Tibial artery (tissue), 4 donors: ENCODE measurements around the gene CYSRT1.

ENCODE experiments used
- DNase-seq, 2 donors: peaks; one replicate each; pipeline ENCODE4 v3.0.0-alpha.2; 2019
- H3K27ac ChIP-seq, 2 donors: fragments of 200-600 bp; sonication (generic) in 1 of 2; 1 replicate in 1 of 2; 2 replicates in 1 of 2; pipeline ENCODE4 v1.5.1; 2018 to 2019; ENCODE audit warnings: mild to moderate bottlenecking in 1 of 2
- H3K27me3 ChIP-seq, 2 donors: fragments of 200-600 bp; sonication (generic) in 1 of 2; one replicate each; pipeline versions ENCODE4 v1.5.1 to v1.6.0; 2016 to 2019
- H3K36me3 ChIP-seq, 3 donors: fragments of 200-600 bp; sonication (generic) in 2 of 3; one replicate each; pipeline ENCODE4 v1.5.1; 2016 to 2019; ENCODE audit warnings: mild to moderate bottlenecking in 2 of 3
- H3K4me1 ChIP-seq, 4 donors: fragments of 200-600 bp; sonication (generic) in 2 of 4; 1 replicate in 3 of 4; 2 replicates in 1 of 4; pipeline ENCODE4 v1.5.1; 2016 to 2019
- H3K4me3 ChIP-seq, 2 donors: fragments of 200-600 bp; sonication (generic) in 1 of 2; 1 replicate in 1 of 2; 2 replicates in 1 of 2; pipeline ENCODE4 v1.5.1; 2018 to 2019; ENCODE audit warnings: mild to moderate bottlenecking in 2 of 2
- H3K9me3 ChIP-seq, 3 donors: fragments of 200-600 bp; sonication (generic) in 1 of 3; one replicate each; pipeline ENCODE4 v1.5.1; 2016 to 2019
- CTCF ChIP-seq, 2 experiments: fragments of 200-600 bp in 1 of 2; fragments of 450-650 bp in 1 of 2; IDR thresholded peaks; one replicate each; pipeline ENCODE4 v1.5.1; 2017 to 2019; ENCODE audit warnings: antibody characterized with exemption in 2 of 2, mild to moderate bottlenecking in 1 of 2, moderate library complexity in 1 of 2
- intact Hi-C: fragments of 100-400 bp; cut with DNase I; formaldehyde crosslinking; loops from one replicate; pipeline ENCODE4 v1.15.0; 2023; ENCODE audit warnings: low total_unique reads

The CYSRT1 gene

GRCh38 chr9:137178939-137179630 lies 45.9 kb upstream of the CYSRT1 start:
- no peaks in the 10 kb centered on the region for H3K4me1 ChIP-seq
- no peak for TF ChIP-seq CTCF (IDR thresholded peaks at IDR 0.05)
- H3K27ac ChIP-seq = no peak overlapping the region
- intact Hi-C loops = no loop called here
- H3K4me3 ChIP-seq = no peak overlapping the region
- H3K36me3 ChIP-seq = peaks cover 46 to 74% (median 54%) of the 10 kb centered on the region in 3 donors
- no peak for DNase-seq
- H3K27me3 ChIP-seq = no peaks in the 10 kb centered on the region
- no peaks in the 10 kb centered on the region for H3K9me3 ChIP-seq

GRCh38 chr9:137179761-137180160 lies 45.2 kb upstream of the CYSRT1 start:
- Histone ChIP-seq H3K4me3 (no peak overlapping the region), H3K36me3 (peaks cover 53 to 81% (median 61%) of the 10 kb centered on the region in 3 donors), H3K27me3 (no peaks in the 10 kb centered on the region), H3K27ac (no peak overlapping the region), H3K9me3 (no peaks in the 10 kb centered on the region), H3K4me1 (no peaks in the 10 kb centered on the region)
- no peak for DNase-seq
- TF ChIP-seq CTCF (IDR thresholded peaks at IDR 0.05) = no peak
- intact Hi-C loops = no loop called here

GRCh38 chr9:137180491-137180890 lies 44.5 kb upstream of the CYSRT1 start:
- H3K4me3 ChIP-seq = no peak overlapping the region
- peaks cover 0 to 6% (median 2%) of the 10 kb centered on the region in 4 donors for H3K4me1 ChIP-seq
- H3K27ac ChIP-seq = no peak overlapping the region
- TF ChIP-seq CTCF (IDR thresholded peaks at IDR 0.05) = no peak
- H3K27me3 ChIP-seq = no peaks in the 10 kb centered on the region
- peaks cover 60 to 88% (median 68%) of the 10 kb centered on the region in 3 donors for H3K36me3 ChIP-seq
- no peaks in the 10 kb centered on the region for H3K9me3 ChIP-seq
- intact Hi-C loops = no loop called here
- DNase-seq = no peak

GRCh38 chr9:137181680-137182079 lies 43.3 kb upstream of the CYSRT1 start:
- Histone ChIP-seq H3K9me3 (no peaks in the 10 kb centered on the region), H3K4me3 (no peak overlapping the region), H3K27ac (no peak overlapping the region), H3K36me3 (peaks cover 65 to 100% (median 78%) of the 10 kb centered on the region in 3 donors), H3K27me3 (no peaks in the 10 kb centered on the region), H3K4me1 (peaks cover 0 to 18% (median 11%) of the 10 kb centered on the region in 4 donors)
- DNase-seq = no peak
- intact Hi-C loops = no loop called here
- TF ChIP-seq CTCF (IDR thresholded peaks at IDR 0.05) = no peak

GRCh38 chr9:137182836-137183235 lies 42.1 kb upstream of the CYSRT1 start:
- DNase-seq = no peak
- H3K27me3 ChIP-seq = no peaks in the 10 kb centered on the region
- no peak overlapping the region for H3K4me3 ChIP-seq
- H3K27ac ChIP-seq = no peak overlapping the region
- no peak for TF ChIP-seq CTCF (IDR thresholded peaks at IDR 0.05)
- H3K4me1 ChIP-seq = peaks cover 8 to 30% (median 22%) of the 10 kb centered on the region in 4 donors
- H3K36me3 ChIP-seq = peaks cover 65 to 91% (median 78%) of the 10 kb centered on the region in 3 donors
- intact Hi-C loops = no loop called here
- no peaks in the 10 kb centered on the region for H3K9me3 ChIP-seq
